GM12878 (cell line): ENCODE data around the gene GPR137B. TPM values are rescaled to one million over a fixed set of nuclear protein-coding genes. Genes with fewer than 3 reads are reported as not detected.

ENCODE experiments used
- CBFB ChIP-seq: IDR thresholded peaks from 2 replicates; pipeline ENCODE4 v1.6.1; 2016; ENCODE audit warnings: antibody characterized with exemption, low read depth
- CREM ChIP-seq: IDR thresholded peaks from 2 replicates; pipeline ENCODE4 v1.6.1; 2014; ENCODE audit warnings: antibody characterized with exemption, low read depth
- CTCF ChIP-seq, 3 experiments: IDR thresholded peaks in 2 of 3; conservative IDR thresholded peaks in 1 of 3; 2 replicates each; pipeline ENCODE4 v1.5.1; 2011; ENCODE audit warnings: low read depth in 3 of 3, low read length in 3 of 3, mild to moderate bottlenecking in 3 of 3, control low read depth in 2 of 3, moderate library complexity in 2 of 3, inconsistent platforms in 1 of 3, mixed read lengths in 1 of 3; ENCODE audit not compliant: control insufficient read depth in 2 of 3, insufficient read depth in 1 of 3; ENCODE audit errors: extremely low read depth in 1 of 3
- ELK1 ChIP-seq: IDR thresholded peaks from 2 replicates; pipeline ENCODE4 v1.6.1; 2012; ENCODE audit warnings: low read depth, low read length, improper control_type of control experiment
- KDM1A ChIP-seq: fragments of 200-600 bp; sonication (generic); IDR thresholded peaks from 2 replicates; pipeline ENCODE4 v1.6.1; 2016; ENCODE audit warnings: borderline replicate concordance
- LARP7 ChIP-seq: fragments of 450-650 bp; IDR thresholded peaks from 2 replicates; pipeline ENCODE4 v1.6.1; 2017; ENCODE audit warnings: mild to moderate bottlenecking
- MEF2A ChIP-seq: IDR thresholded peaks from 2 replicates; pipeline ENCODE4 v1.6.1; 2011; ENCODE audit warnings: low read depth, mild to moderate bottlenecking, low read length, moderate library complexity; ENCODE audit not compliant: insufficient read depth
- NR2C1 ChIP-seq: fragments of 450-650 bp; IDR thresholded peaks from 2 replicates; pipeline ENCODE4 v1.6.1; 2017; ENCODE audit warnings: antibody characterized with exemption, mild to moderate bottlenecking, moderate library complexity
- PAX8 ChIP-seq: fragments of 450-650 bp; IDR thresholded peaks from 2 replicates; pipeline ENCODE4 v1.6.1; 2017; ENCODE audit warnings: mild to moderate bottlenecking, moderate library complexity
- RBBP5 ChIP-seq: fragments of 200-600 bp; sonication (generic); conservative IDR thresholded peaks from 2 replicates; pipeline ENCODE4 v1.6.1; 2016
- SIX5 ChIP-seq: IDR thresholded peaks from 2 replicates; pipeline ENCODE4 v1.6.1; 2011; ENCODE audit warnings: mild to moderate bottlenecking, low read depth, low read length, moderate library complexity; ENCODE audit not compliant: severe bottlenecking
- SKIL ChIP-seq: fragments of 450-650 bp; IDR thresholded peaks from 2 replicates; pipeline ENCODE4 v1.6.1; 2017; ENCODE audit warnings: mild to moderate bottlenecking, low read depth, inconsistent platforms; ENCODE audit not compliant: poor library complexity, severe bottlenecking
- YY1 ChIP-seq: IDR thresholded peaks from 2 replicates; pipeline ENCODE4 v1.6.1; 2011; ENCODE audit warnings: low read depth, mild to moderate bottlenecking, low read length
- polyA plus RNA-seq, 11 experiments: library from polyadenylated mRNA; depleted of rRNA in 4 of 11; unstranded in 6 of 11; stranded (reverse) in 5 of 11; fragments of >200 nt; fragmentation: Nextera tagmentation in 4 of 11; fragmentation: Illumina TruSeq in 1 of 11; extraction: Ambion mirVana in 4 of 11; extraction: Trizol in 1 of 11; gene quantifications; 1 replicate in 1 of 11; 2 replicates in 10 of 11; pipeline versions ENCODE4 v1.2.1 to v1.2.3, GENCODE V29; 2011 to 2016; ENCODE audit warnings: inconsistent platforms in 2 of 11, missing spikeins in 2 of 11, low read depth in 1 of 11
- total RNA-seq, 4 experiments: library from RNA; depleted of rRNA in 3 of 4; stranded (reverse); fragments of >200 nt in 3 of 4; fragmentation: Illumina TruSeq in 1 of 4; extraction: Trizol in 1 of 4; gene quantifications; 2 replicates each; pipeline versions ENCODE4 v1.2.1 to v1.2.3, GENCODE V29; 2013 to 2021
- TF ChIP-seq, protein P1 (sequence below): fragments of 450-650 bp; formaldehyde crosslinking; IDR thresholded peaks from 2 replicates; pipeline ENCODE4 v1.5.0; 2022; ENCODE audit warnings: mild to moderate bottlenecking, missing genetic modification characterization
- TF ChIP-seq, protein P2 (sequence below): fragments of 150-350 bp; IDR thresholded peaks from 2 replicates; pipeline ENCODE4 v1.6.1; 2016; ENCODE audit warnings: low read depth, low read length
- TF ChIP-seq, protein P3 (sequence below): fragments of 450-650 bp; IDR thresholded peaks from 2 replicates; pipeline ENCODE4 v1.6.1; 2017; ENCODE audit warnings: low read depth, mild to moderate bottlenecking, moderate library complexity

GPR137B gene
- total and polyA plus RNA-seq, 10 of the 15 experiments (the other 5 are each of a cell fraction or from before 2014, with no cell fraction given), result 5.4 to 20.8 (median 12.5) TPM

DNA sequence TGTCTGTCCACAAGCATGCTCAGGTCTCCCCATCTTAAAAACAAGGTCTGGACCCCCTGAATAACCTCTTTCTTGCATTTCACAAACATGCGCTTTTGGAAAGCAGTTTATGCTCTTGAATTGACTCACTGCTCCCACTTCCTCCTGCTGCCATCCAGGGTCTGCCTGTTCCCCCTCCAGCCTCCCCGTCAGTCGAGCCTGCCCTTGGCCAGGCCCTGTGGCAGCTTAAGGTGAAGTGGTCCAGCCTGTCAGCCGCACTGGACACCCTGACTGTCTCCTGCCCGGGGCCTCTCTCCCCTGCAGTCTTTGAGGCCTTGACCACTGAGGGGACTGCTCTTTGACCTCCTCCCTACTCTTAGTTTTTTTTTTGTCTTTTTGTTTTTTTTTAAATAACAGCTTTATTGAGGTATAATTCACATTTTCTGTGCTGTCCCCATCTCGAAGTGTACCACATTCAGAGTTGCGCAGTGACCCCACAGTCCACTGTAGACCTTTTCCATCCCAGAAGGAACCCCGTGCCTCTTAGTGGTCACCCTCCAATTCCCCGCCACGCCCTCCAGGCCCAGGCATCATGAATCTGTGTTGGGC is 18.3 kb downstream of the GPR137B start (continued):
- TF ChIP-seq CTCF (IDR thresholded peaks at IDR 0.05 in 2 of 3, conservative IDR thresholded peaks at IDR 0.05 in 1 of 3; ENCODE audit: control insufficient read depth in 2 of 3, extremely low read depth in 1 of 3, insufficient read depth in 1 of 3, low read depth in 3 of 3, low read length in 3 of 3) (no peak), LARP7 (0 out of 2 replicates have a peak, but pooled peaks have one; percentile 23), NR2C1 (no peak), PAX8 (no peak), SKIL (no peak), CBFB (no peak), KDM1A (no peak), MEF2A (no peak), SIX5 (no peak), YY1 (no peak), CREM (peak; percentile 64; the same call in 1 of the 2 replicates), RBBP5 (no peak), ELK1 (no peak)
- TF ChIP-seq, protein P1, sequence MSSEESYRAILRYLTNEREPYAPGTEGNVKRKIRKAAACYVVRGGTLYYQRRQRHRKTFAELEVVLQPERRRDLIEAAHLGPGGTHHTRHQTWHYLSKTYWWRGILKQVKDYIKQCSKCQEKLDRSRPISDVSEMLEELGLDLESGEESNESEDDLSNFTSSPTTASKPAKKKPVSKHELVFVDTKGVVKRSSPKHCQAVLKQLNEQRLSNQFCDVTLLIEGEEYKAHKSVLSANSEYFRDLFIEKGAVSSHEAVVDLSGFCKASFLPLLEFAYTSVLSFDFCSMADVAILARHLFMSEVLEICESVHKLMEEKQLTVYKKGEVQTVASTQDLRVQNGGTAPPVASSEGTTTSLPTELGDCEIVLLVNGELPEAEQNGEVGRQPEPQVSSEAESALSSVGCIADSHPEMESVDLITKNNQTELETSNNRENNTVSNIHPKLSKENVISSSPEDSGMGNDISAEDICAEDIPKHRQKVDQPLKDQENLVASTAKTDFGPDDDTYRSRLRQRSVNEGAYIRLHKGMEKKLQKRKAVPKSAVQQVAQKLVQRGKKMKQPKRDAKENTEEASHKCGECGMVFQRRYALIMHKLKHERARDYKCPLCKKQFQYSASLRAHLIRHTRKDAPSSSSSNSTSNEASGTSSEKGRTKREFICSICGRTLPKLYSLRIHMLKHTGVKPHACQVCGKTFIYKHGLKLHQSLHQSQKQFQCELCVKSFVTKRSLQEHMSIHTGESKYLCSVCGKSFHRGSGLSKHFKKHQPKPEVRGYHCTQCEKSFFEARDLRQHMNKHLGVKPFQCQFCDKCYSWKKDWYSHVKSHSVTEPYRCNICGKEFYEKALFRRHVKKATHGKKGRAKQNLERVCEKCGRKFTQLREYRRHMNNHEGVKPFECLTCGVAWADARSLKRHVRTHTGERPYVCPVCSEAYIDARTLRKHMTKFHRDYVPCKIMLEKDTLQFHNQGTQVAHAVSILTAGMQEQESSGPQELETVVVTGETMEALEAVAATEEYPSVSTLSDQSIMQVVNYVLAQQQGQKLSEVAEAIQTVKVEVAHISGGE (CRISPR knock-in tag), result no peak
- TF ChIP-seq, protein P2, sequence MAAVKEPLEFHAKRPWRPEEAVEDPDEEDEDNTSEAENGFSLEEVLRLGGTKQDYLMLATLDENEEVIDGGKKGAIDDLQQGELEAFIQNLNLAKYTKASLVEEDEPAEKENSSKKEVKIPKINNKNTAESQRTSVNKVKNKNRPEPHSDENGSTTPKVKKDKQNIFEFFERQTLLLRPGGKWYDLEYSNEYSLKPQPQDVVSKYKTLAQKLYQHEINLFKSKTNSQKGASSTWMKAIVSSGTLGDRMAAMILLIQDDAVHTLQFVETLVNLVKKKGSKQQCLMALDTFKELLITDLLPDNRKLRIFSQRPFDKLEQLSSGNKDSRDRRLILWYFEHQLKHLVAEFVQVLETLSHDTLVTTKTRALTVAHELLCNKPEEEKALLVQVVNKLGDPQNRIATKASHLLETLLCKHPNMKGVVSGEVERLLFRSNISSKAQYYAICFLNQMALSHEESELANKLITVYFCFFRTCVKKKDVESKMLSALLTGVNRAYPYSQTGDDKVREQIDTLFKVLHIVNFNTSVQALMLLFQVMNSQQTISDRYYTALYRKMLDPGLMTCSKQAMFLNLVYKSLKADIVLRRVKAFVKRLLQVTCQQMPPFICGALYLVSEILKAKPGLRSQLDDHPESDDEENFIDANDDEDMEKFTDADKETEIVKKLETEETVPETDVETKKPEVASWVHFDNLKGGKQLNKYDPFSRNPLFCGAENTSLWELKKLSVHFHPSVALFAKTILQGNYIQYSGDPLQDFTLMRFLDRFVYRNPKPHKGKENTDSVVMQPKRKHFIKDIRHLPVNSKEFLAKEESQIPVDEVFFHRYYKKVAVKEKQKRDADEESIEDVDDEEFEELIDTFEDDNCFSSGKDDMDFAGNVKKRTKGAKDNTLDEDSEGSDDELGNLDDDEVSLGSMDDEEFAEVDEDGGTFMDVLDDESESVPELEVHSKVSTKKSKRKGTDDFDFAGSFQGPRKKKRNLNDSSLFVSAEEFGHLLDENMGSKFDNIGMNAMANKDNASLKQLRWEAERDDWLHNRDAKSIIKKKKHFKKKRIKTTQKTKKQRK, result no peak
- TF ChIP-seq, protein P3, sequence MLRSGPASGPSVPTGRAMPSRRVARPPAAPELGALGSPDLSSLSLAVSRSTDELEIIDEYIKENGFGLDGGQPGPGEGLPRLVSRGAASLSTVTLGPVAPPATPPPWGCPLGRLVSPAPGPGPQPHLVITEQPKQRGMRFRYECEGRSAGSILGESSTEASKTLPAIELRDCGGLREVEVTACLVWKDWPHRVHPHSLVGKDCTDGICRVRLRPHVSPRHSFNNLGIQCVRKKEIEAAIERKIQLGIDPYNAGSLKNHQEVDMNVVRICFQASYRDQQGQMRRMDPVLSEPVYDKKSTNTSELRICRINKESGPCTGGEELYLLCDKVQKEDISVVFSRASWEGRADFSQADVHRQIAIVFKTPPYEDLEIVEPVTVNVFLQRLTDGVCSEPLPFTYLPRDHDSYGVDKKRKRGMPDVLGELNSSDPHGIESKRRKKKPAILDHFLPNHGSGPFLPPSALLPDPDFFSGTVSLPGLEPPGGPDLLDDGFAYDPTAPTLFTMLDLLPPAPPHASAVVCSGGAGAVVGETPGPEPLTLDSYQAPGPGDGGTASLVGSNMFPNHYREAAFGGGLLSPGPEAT, result no peak
